ENCODE data around the gene BPIFA2.

The BPIFA2 gene

DNA sequence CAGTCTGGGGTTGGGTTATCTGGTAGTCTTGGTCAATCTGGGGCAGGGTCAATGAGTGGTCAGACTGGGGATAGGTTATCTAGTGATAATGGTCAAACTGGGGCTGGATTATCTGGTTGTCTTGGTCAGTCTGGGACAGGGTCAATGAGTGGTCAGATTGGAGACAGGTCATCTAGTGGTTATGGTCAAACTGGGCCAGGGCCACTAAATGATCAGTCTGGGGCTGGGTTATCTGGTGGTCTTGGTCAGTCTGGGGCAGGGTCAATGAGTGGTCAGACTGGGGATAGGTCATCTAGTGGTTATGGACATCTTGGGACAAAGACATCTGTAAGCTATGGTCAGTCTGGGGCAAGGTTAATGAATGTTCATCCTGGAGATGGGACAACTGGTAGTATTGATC is 28.5 kb upstream of the BPIFA2 start:
- no peak for TF ChIP-seq ZNF274 (IDR thresholded peaks at IDR 0.05; ENCODE audit: low read depth, low read length)
- H3K4me3 ChIP-seq (ENCODE audit: low read length): no peak overlapping the region

- no peak for TF ChIP-seq ZNF274 (IDR thresholded peaks at IDR 0.05; ENCODE audit: low read depth, low read length)
Observed at GRCh38 chr20:33145521-33145920, 22.4 kb upstream of the BPIFA2 start.

DNA sequence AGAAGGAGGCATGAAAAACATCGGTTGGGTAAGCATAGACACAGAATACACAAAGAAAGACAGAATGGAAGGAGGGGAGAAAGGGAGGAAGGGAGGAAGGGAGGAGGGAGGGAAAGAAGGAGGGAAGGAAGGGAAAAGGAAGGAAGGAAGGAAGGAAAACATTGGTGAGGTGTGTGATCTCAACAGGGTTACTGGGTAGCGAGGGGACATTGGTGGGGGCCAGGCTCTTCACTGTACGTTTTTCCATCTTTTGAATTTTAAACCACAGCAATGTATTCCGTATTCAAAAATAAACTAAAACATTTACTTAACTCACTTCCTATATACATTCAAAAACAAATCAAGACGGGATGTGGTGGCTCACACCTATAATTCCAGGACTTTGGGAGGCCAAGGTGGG is 20.7 kb upstream of the BPIFA2 start:
- H3K4me3 ChIP-seq (ENCODE audit: low read length): no peak overlapping the region
- no peak for TF ChIP-seq ZNF274 (IDR thresholded peaks at IDR 0.05; ENCODE audit: low read depth, low read length)

More at GRCh38 chr20:33145521-33145920, 22.4 kb upstream of the BPIFA2 start:
- H3K4me3 ChIP-seq (ENCODE audit: low read length): no peak overlapping the region

DNA sequence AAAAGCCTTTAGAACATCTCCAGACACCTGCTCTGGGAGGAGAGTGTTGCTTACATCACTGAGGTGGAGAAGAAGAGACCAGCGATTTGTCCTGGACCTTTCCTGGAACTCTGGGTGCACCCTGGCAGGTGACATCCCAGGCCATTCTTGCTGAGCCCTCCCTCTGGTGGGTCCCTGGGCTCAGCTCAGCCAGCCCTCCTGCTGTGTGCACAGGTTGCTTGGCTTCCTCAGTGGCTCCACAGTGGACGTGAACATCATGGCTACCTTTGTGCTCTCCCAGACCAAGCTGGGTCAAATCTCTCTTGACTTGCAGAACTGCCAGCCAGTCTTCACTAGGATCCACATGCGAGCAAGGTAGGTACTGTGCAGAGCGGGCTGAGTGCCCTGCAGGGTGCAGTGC is 19.9 kb upstream of the BPIFA2 start:
- no peak for TF ChIP-seq ZNF274 (IDR thresholded peaks at IDR 0.05; ENCODE audit: low read depth, low read length)
- no peak overlapping the region for H3K4me3 ChIP-seq (ENCODE audit: low read length)

DNA sequence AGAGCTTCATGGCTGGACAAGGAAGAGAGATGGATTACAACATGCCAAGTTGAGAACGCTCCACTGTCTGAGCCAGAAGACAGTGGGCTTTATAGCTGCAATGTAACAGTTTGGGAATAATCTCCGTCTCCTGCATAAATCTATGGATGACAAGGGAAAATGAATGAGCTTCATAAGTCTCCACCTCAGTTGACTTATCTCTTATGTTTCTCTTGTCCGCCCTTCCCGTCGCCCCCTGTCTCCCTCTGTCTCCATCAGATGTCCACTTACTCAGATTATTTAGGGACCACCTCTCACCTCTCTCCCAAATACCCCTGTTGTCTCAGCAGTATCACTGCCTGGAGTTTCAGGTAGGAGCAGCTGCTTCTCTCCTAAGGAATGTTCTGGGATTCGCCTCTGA is 13.7 kb upstream of the BPIFA2 start:
- no peak for TF ChIP-seq ZNF274 (IDR thresholded peaks at IDR 0.05; ENCODE audit: low read depth, low read length)
- H3K4me3 ChIP-seq (ENCODE audit: low read length): no peak overlapping the region

GRCh38 chr20:33158637-33159385 is 9.1 kb upstream of the BPIFA2 start:
- no peak overlapping the region for H3K4me3 ChIP-seq (ENCODE audit: low read length)
- TF ChIP-seq ZNF274 (IDR thresholded peaks at IDR 0.05; ENCODE audit: low read depth, low read length): no peak

DNA sequence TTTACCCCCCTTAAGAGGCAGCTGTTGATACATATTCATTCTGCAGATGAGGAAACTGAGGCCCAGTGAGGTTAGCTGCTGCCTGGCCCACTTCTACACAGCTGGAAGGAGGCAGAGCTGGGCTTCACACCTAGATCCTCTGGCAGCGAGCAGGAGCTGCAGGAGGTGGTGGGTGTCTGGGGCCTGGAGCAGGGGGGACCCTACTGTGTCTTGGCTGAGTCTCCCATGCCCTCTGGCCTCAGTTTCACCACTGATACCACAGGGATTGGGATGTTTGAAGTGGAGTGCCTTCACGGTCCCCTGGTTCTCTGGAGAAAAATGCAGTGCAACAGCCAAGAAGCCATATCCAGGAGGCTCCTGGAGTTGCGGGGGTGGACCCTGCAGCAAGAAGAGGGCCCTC is 8.2 kb upstream of the BPIFA2 start:
- no peak overlapping the region for H3K4me3 ChIP-seq (ENCODE audit: low read length)
- TF ChIP-seq ZNF274 (IDR thresholded peaks at IDR 0.05; ENCODE audit: low read depth, low read length): no peak

DNA sequence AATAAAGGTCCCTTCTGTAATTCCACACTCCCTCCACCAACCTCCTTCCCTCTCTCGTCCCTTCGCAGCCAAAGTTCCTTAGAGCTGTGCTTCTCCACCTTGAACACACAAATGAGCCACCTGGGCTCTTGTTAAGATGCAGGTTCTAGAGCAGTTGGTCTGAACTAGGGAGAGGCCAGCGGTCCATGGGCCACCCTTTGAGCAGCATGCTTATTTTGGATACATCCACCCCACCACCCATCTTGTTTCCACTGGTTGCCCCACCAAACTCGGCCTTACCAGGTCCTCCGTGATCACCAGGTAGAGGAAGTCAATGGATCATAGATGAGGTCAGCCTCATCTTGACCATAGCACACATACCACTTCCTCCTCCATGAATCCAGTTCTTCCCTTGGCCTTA is 7.3 kb upstream of the BPIFA2 start:
- H3K4me3 ChIP-seq (ENCODE audit: low read length): no peak overlapping the region
- no peak for TF ChIP-seq ZNF274 (IDR thresholded peaks at IDR 0.05; ENCODE audit: low read depth, low read length)

GRCh38 chr20:33162313-33162712 is 5.6 kb upstream of the BPIFA2 start:
- no peak overlapping the region for H3K4me3 ChIP-seq (ENCODE audit: low read length)
- TF ChIP-seq ZNF274 (IDR thresholded peaks at IDR 0.05; ENCODE audit: low read depth, low read length): no peak

- H3K4me3 ChIP-seq (ENCODE audit: low read length): no peak overlapping the region
- no peak for TF ChIP-seq ZNF274 (IDR thresholded peaks at IDR 0.05; ENCODE audit: low read depth, low read length)
Observed at GRCh38 chr20:33162753-33163152, 5.2 kb upstream of the BPIFA2 start.

- H3K4me3 ChIP-seq (ENCODE audit: low read length): no peak overlapping the region
- TF ChIP-seq ZNF274 (IDR thresholded peaks at IDR 0.05; ENCODE audit: low read depth, low read length): no peak
Observed at GRCh38 chr20:33163856-33164762, 3.9 kb upstream of the BPIFA2 start.

GRCh38 chr20:33164763-33165095 is 3.2 kb upstream of the BPIFA2 start:
- no peak for TF ChIP-seq ZNF274 (IDR thresholded peaks at IDR 0.05; ENCODE audit: low read depth, low read length)
- no peak overlapping the region for H3K4me3 ChIP-seq (ENCODE audit: low read length)

DNA sequence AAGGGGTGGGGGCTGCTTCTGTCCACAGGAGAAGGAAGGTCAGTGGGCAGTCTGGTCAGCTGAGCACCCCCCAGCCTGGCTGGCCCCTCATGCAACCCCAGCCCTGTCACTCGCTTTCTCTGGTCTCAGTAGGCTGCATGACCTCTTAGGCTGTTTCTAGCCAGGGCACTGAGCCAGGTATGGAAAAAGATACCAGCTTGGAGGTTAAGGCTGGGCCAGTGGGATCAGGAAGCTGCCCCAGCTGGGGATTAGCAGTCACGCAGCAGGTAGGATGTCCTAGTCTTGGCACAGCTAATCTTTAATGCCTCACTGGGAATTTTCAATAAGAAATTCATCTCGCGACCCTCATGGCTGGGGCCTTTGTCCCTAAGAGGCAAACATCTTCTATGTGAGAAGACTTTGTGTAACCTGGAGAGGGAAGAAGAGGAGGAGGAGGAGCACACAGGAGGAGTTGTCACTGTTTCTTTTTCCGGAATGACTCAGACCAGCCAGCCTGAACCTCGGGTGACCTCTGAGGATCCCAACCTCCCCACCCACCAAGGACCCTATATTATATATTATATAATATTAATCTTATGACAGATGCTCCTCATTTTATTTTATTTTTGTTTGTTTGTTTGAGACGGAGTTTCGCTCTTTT is 2.4 kb upstream of the BPIFA2 start:
- H3K4me3 ChIP-seq (ENCODE audit: low read length): no peak overlapping the region
- TF ChIP-seq ZNF274 (IDR thresholded peaks at IDR 0.05; ENCODE audit: low read depth, low read length): no peak

DNA sequence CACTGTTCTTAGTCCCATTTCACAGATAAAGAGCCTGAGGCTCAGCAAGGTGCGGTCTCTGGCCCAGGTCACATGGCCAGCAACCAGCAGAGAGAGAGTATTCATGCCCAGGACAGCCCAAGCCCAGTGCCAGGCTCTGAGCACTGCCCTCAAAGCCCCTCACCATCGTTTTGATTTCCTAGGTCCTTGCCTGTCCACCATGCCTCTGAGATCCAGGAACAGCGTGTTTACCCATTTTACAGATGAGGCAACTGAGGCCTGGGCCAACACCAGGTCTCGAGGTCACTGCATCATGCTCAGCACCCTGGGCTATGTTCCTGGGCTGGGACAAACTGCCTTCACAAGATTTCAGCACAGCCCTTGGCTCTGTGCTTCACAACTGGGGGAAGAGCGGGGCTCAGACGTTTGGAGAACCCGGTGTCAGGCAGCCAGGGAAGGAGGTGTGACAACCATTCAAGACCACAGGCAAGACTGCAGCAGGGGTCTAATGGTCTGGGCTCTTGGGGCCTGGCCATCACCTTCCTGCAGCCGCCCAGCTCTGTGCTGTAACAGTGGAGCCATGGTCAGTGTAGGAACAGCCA is 1.3 kb upstream of the BPIFA2 start:
- TF ChIP-seq ZNF274 (IDR thresholded peaks at IDR 0.05; ENCODE audit: low read depth, low read length): no peak
- no peak overlapping the region for H3K4me3 ChIP-seq (ENCODE audit: low read length)

Data from GM08714 (cell line).